HL-60 (cell line): Measurements from ENCODE around the gene KCTD15.

Experiments used
- DNase-seq, 2 experiments: peaks; one replicate each; pipeline ENCODE4 v3.0.0-alpha.2; 2010 to 2020; ENCODE audit warnings: low read depth in 1 of 2, low spot score in 1 of 2
- H3K27ac ChIP-seq: fragments of 250-450 bp; sonication (Bioruptor Pico); replicated peaks from 2 replicates; pipeline ENCODE4 v1.5.1; 2020; ENCODE audit warnings: mild to moderate bottlenecking, moderate library complexity
- H3K27me3 ChIP-seq: fragments of 250-450 bp; sonication (Bioruptor Pico); 2 replicates; pipeline ENCODE4 v1.5.1; 2021; ENCODE audit warnings: mild to moderate bottlenecking, moderate library complexity; ENCODE audit not compliant: insufficient read depth, poor library complexity, severe bottlenecking
- H3K4me3 ChIP-seq: replicated peaks from 2 replicates; pipeline ENCODE4 v1.5.1; 2011; ENCODE audit warnings: mild to moderate bottlenecking, control low read depth, low read length; ENCODE audit not compliant: insufficient read depth
- CTCF ChIP-seq: IDR thresholded peaks from one replicate; pipeline ENCODE4 v1.5.1; 2011; ENCODE audit warnings: low read length, control low read depth, inconsistent platforms; ENCODE audit not compliant: insufficient read depth
- GABPA ChIP-seq: IDR thresholded peaks from 2 replicates; pipeline ENCODE4 v1.6.1; 2012; ENCODE audit warnings: low read depth
- POLR2AphosphoS5 ChIP-seq: IDR thresholded peaks from 2 replicates; pipeline ENCODE4 v1.6.1; 2012; ENCODE audit warnings: low read depth
- SPI1 ChIP-seq: IDR thresholded peaks from 2 replicates; pipeline ENCODE4 v1.6.1; 2012; ENCODE audit warnings: low read depth, mild to moderate bottlenecking, borderline replicate concordance
- TF ChIP-seq, protein P1 (sequence below): IDR thresholded peaks from 2 replicates; pipeline ENCODE4 v1.6.1; 2012; ENCODE audit warnings: low read depth; ENCODE audit not compliant: insufficient replicate concordance

Gene KCTD15

GRCh38 chr19:33799476-33799875 is 2.8 kb downstream of the KCTD15 start:
- no peak overlapping the region for H3K27ac ChIP-seq
- no peak for TF ChIP-seq SPI1
- H3K4me3 ChIP-seq = no peak overlapping the region
- no peaks in the 10 kb centered on the region for H3K27me3 ChIP-seq
- no peak for DNase-seq

GRCh38 chr19:33800012-33800680 is 3.5 kb downstream of the KCTD15 start:
- Histone ChIP-seq H3K27me3 (no peaks in the 10 kb centered on the region), H3K4me3 (no peak overlapping the region), H3K27ac (no peak overlapping the region)
- no peak for DNase-seq
- no peak for TF ChIP-seq POLR2AphosphoS5

DNA sequence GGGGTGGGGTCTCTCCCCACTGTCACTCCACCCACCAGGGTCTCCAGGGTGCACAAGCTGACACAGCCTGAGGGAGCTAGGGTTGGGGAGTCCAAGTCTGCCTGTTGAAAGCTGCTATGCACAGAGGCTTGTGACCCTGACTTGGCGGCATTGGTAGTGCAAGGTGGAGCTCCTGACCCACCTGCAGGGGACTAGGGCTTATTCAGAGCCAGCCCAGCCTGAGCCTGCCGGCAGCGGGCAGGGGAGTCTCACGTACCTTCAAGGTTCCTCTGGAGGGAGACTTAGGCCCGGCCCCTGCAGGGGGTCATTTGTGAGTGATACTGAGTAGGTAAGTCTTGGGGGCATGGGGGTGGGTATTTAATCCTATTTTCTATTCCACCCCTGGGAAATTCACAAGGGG is 4.7 kb downstream of the KCTD15 start:
- DNase-seq = no peak
- H3K27ac ChIP-seq = no peak overlapping the region
- TF ChIP-seq CTCF (no peak), GABPA (no peak), POLR2AphosphoS5 (no peak), SPI1 (no peak)
- TF ChIP-seq, protein P1, sequence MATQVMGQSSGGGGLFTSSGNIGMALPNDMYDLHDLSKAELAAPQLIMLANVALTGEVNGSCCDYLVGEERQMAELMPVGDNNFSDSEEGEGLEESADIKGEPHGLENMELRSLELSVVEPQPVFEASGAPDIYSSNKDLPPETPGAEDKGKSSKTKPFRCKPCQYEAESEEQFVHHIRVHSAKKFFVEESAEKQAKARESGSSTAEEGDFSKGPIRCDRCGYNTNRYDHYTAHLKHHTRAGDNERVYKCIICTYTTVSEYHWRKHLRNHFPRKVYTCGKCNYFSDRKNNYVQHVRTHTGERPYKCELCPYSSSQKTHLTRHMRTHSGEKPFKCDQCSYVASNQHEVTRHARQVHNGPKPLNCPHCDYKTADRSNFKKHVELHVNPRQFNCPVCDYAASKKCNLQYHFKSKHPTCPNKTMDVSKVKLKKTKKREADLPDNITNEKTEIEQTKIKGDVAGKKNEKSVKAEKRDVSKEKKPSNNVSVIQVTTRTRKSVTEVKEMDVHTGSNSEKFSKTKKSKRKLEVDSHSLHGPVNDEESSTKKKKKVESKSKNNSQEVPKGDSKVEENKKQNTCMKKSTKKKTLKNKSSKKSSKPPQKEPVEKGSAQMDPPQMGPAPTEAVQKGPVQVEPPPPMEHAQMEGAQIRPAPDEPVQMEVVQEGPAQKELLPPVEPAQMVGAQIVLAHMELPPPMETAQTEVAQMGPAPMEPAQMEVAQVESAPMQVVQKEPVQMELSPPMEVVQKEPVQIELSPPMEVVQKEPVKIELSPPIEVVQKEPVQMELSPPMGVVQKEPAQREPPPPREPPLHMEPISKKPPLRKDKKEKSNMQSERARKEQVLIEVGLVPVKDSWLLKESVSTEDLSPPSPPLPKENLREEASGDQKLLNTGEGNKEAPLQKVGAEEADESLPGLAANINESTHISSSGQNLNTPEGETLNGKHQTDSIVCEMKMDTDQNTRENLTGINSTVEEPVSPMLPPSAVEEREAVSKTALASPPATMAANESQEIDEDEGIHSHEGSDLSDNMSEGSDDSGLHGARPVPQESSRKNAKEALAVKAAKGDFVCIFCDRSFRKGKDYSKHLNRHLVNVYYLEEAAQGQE = no peak

DNA sequence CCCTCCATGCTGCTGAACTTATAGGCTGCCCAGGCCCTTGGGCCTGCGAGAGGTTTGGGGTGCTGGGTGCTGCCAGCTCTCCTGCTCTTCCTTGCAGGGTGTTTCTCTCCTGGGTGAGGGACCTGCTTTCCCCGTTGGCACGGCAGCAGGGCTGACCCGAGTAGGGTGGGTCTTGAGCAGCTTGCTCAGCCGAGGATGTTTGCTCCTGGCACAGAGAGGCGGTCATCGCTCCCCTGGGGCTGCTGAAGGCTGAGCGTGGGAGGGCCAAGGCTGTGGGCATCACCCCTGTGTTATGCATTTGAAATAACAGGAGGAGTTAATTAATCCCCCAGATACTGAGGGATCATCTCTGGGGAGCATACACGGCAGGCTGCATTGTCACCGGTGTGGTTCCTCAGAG is 5.3 kb downstream of the KCTD15 start:
- no peak overlapping the region for H3K27ac ChIP-seq
- TF ChIP-seq SPI1 (no peak), GABPA (no peak), POLR2AphosphoS5 (no peak), CTCF (no peak)
- TF ChIP-seq, protein P1 = no peak
- no peak for DNase-seq
- no peak overlapping the region for H3K4me3 ChIP-seq
- H3K27me3 ChIP-seq = no peaks in the 10 kb centered on the region

More for the DNA sequence above, 4.7 kb downstream of the KCTD15 start:
- no peak overlapping the region for H3K4me3 ChIP-seq
- H3K27me3 ChIP-seq = no peaks in the 10 kb centered on the region

GRCh38 chr19:33802801-33803200 is 6.1 kb downstream of the KCTD15 start:
- TF ChIP-seq SPI1 = no peak
- no peak for TF ChIP-seq GABPA
- DNase-seq = no peak
- H3K27ac ChIP-seq = no peak overlapping the region
- no peak overlapping the region for H3K4me3 ChIP-seq
- no peaks in the 10 kb centered on the region for H3K27me3 ChIP-seq
